Fibroblast of mammary gland (primary cell): ENCODE measurements around the gene MEGF6.

Source experiments
- DNase-seq: peaks from one replicate; pipeline ENCODE4 v3.0.0-alpha.2; 2010; ENCODE audit warnings: low read depth
- H3K4me3 ChIP-seq: 2 replicates; pipeline ENCODE4 v1.5.1; 2011; ENCODE audit warnings: low read depth, mild to moderate bottlenecking, low read length, moderate library complexity; ENCODE audit not compliant: control insufficient read depth
- CTCF ChIP-seq: conservative IDR thresholded peaks from 2 replicates; pipeline ENCODE4 v1.5.1; 2011; ENCODE audit warnings: low read depth, low read length, inconsistent platforms; ENCODE audit not compliant: control insufficient read depth, insufficient read depth

The MEGF6 gene, protein sequence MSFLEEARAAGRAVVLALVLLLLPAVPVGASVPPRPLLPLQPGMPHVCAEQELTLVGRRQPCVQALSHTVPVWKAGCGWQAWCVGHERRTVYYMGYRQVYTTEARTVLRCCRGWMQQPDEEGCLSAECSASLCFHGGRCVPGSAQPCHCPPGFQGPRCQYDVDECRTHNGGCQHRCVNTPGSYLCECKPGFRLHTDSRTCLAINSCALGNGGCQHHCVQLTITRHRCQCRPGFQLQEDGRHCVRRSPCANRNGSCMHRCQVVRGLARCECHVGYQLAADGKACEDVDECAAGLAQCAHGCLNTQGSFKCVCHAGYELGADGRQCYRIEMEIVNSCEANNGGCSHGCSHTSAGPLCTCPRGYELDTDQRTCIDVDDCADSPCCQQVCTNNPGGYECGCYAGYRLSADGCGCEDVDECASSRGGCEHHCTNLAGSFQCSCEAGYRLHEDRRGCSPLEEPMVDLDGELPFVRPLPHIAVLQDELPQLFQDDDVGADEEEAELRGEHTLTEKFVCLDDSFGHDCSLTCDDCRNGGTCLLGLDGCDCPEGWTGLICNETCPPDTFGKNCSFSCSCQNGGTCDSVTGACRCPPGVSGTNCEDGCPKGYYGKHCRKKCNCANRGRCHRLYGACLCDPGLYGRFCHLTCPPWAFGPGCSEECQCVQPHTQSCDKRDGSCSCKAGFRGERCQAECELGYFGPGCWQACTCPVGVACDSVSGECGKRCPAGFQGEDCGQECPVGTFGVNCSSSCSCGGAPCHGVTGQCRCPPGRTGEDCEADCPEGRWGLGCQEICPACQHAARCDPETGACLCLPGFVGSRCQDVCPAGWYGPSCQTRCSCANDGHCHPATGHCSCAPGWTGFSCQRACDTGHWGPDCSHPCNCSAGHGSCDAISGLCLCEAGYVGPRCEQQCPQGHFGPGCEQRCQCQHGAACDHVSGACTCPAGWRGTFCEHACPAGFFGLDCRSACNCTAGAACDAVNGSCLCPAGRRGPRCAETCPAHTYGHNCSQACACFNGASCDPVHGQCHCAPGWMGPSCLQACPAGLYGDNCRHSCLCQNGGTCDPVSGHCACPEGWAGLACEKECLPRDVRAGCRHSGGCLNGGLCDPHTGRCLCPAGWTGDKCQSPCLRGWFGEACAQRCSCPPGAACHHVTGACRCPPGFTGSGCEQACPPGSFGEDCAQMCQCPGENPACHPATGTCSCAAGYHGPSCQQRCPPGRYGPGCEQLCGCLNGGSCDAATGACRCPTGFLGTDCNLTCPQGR (N-terminal part only)

DNA sequence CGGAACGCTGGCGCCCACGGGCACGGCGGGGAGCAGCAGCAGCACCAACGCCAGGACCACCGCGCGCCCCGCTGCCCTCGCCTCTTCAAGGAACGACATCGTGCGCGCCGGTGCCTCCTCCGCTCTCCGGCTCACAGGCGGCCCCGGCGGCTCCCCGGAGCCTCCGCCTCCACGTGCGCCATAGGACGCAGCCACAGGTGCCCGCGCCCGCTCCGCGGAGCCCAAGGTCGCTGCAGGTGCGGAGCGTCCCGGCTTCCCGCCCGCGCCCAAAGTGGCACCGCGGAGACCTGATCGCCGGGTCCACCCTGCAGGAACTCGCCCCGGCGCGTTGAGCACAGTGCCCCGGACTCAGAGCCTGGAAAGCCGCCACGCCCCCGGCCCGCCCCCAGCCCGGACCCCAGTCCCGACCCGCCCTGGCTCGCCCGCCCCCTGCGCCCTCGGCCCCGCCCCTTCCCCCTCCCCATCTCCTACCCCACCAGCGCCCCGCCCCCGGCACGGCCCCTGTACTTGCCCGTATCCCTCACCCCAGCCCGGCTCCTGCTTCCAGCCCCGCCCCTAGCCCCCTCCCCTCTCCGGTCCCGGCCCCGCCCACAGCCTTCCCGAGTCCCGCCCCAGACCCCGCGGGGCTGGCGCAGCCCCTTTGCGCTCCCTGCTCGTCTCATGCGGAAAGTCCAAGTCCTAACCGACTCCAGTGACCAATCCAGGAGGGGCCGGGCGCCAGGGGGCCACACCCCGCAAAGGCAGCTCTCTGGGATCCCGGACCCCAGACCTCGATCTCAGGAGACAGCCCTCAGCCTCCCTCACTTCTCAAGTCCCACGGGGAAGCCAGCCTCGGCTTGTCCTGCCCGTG, at the start of gene MEGF6:
Gene MEGF6 (minus strand): TSS at position 339 of the 850 bp plus-strand sequence. CDS start 240 bp downstream, at position 99.
- no peak for TF ChIP-seq CTCF
- H3K4me3 ChIP-seq = no peak within 1 kb of the TSS
- DNase-seq = no peak

GRCh38 chr1:3660704-3661103, 49.4 kb upstream of the MEGF6 start:
- DNase-seq = no peak
- H3K4me3 ChIP-seq = no peak overlapping the region
- no peak for TF ChIP-seq CTCF

DNA sequence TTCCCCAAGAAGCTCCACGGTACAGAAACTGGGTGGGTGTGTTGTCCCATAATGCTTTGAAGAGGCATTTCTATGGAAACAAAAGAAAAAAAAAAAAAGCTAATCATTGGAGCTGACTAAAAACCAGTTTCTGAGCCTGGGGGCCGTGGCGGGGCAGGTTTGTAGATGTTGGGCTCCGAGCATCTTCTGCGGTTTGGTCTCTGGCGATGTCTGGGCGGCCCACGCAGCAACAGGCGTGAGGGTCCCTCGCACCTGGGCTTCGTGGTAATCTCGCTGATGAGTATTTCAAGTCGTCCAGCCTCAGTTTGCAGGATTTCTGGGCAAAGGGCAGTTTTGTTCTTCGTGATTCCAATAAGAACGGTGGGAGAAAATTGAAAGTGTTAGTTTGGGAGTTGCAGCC, 47.8 kb upstream of the MEGF6 start:
- no peak for TF ChIP-seq CTCF
- H3K4me3 ChIP-seq = no peak overlapping the region
- DNase-seq = no peak

DNA sequence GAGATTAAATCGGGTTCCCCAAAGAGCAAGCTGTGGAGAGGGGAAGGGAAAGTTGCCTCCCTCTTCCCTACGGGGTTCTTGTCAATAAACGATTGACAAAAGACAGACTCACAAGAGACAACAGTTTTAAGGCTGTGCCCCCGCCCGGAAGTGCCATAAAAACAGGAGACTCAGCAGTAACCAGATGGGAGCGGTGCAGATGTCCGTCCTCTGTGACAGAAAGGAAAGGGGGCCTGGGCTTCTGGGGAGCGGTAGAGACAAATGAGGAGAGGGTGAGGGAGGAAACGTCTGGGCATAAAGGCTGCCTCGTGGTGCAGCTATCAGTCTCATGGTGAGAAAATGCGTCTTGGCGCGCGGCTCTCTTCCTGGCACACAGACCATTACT, 46.9 kb upstream of the MEGF6 start:
- no peak overlapping the region for H3K4me3 ChIP-seq
- TF ChIP-seq CTCF = no peak
- no peak for DNase-seq

DNA sequence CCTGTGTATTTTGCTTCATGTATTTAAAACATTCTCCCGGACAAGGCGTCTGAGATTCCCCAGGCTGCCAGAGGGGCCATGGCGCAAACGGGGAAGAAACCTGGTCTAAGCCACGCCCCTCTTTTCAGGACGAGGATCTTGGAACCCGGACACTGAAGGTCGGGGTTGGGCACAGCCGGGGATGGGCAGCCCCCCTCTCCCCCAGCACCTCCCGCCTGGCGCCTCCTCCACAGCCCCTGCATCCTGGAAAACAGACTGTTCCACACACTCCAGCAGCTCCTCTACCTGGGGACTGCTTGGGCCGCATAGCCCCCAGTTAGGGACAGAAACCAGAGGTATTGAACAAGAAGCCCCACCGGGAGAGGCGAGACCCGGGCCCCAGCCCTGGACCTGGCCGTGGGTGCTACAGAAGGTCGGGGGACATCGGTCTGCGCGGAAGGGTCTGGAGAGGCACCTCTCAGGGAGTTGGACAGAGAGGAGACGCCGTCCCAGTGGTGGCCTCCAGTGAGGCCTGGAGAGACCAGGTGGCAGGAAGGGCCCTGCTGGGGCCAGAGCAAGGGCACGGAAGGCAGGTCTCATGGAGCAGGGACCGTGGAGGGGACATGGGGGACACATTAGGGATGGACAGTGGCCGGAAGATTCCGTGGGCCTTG, 46.4 kb upstream of the MEGF6 start:
- no peak for DNase-seq
- no peak overlapping the region for H3K4me3 ChIP-seq
- no peak for TF ChIP-seq CTCF
